Fibroblast of peridontal ligament (primary cell): Measurements from ENCODE around the gene MNS1.
"Not testable (repeated sequence)": the region's sequence is repeated elsewhere in the genome, so short reads cannot be mapped to it uniquely, and the experiment has no call there.

ENCODE experiments used
- DNase-seq: peaks from one replicate; pipeline ENCODE4 v3.0.0-alpha.2; 2010; ENCODE audit errors: extremely low read depth

Gene MNS1

GRCh38 chr15:56445746-56446145 is 19.2 kb downstream of the MNS1 start:
- DNase-seq, result no peak

GRCh38 chr15:56442354-56442753 is 22.6 kb downstream of the MNS1 start:
- DNase-seq, result no peak

GRCh38 chr15:56440214-56440770 is 24.6 kb downstream of the MNS1 start:
- DNase-seq, result no peak

GRCh38 chr15:56432304-56432703 is 32.6 kb downstream of the MNS1 start:
- DNase-seq, result no peak

GRCh38 chr15:56428821-56429458 is 36.0 kb downstream of the MNS1 start:
- DNase-seq, result peak; percentile 60

- DNase-seq, result no peak
Observed at GRCh38 chr15:56425976-56426375, 39.0 kb downstream of the MNS1 start.

- DNase-seq, result no peak
Observed at GRCh38 chr15:56425276-56425675, 39.7 kb downstream of the MNS1 start.

- DNase-seq, result not testable (repeated sequence)
Observed at GRCh38 chr15:56413114-56413733, 51.7 kb downstream of the MNS1 start.

- DNase-seq, result no peak
Observed at GRCh38 chr15:56411122-56411749, 53.7 kb downstream of the MNS1 start.

- no peak for DNase-seq
Observed at GRCh38 chr15:56410721-56411120, 54.2 kb downstream of the MNS1 start.

GRCh38 chr15:56399209-56399608 is 65.7 kb downstream of the MNS1 start:
- DNase-seq, result not testable (repeated sequence)

GRCh38 chr15:56397325-56397724 is 67.6 kb downstream of the MNS1 start:
- not testable (repeated sequence) for DNase-seq

GRCh38 chr15:56394909-56395308 is 70.0 kb downstream of the MNS1 start:
- no peak for DNase-seq

- DNase-seq, result no peak
Observed at GRCh38 chr15:56393277-56393676, 71.7 kb downstream of the MNS1 start.

GRCh38 chr15:56390739-56391267 is 74.1 kb downstream of the MNS1 start:
- DNase-seq, result peak; percentile 36

- DNase-seq, result no peak
Observed at GRCh38 chr15:56385908-56386307, 79.0 kb downstream of the MNS1 start.

- no peak for DNase-seq
Observed at GRCh38 chr15:56383010-56383409, 81.9 kb downstream of the MNS1 start.
